ENCODE measurements around the gene ESYT1. TPM values are rescaled to one million over a fixed set of nuclear protein-coding genes. Genes with fewer than 3 reads are reported as not detected.

Gene ESYT1
- total RNA-seq, 1 experiment from 2014 or later = 127 TPM

GRCh38 chr12:56160894-56161689 is 33.0 kb downstream of the ESYT1 start:
- H3K27me3 ChIP-seq (ENCODE audit: control insufficient read depth, insufficient read depth, low read length) = no peaks in the 10 kb centered on the region
- peaks cover 48% of the 10 kb centered on the region for H3K36me3 ChIP-seq (replicated peaks; ENCODE audit: control insufficient read depth, insufficient read depth, low read length)
- no peak overlapping the region for H3K4me3 ChIP-seq (ENCODE audit: insufficient read depth, low read depth, low read length)
- DNase-seq = no peak

- H3K4me3 ChIP-seq (ENCODE audit: insufficient read depth, low read depth, low read length) = no peak overlapping the region
- DNase-seq = no peak
Observed at GRCh38 chr12:56161690-56162351, 33.8 kb downstream of the ESYT1 start.

GRCh38 chr12:56162468-56163290 is 34.6 kb downstream of the ESYT1 start:
- Histone ChIP-seq H3K36me3 (replicated peaks; ENCODE audit: control insufficient read depth, insufficient read depth, low read length) (peaks cover 52% of the 10 kb centered on the region), H3K27me3 (ENCODE audit: control insufficient read depth, insufficient read depth, low read length) (no peaks in the 10 kb centered on the region), H3K4me3 (ENCODE audit: insufficient read depth, low read depth, low read length) (no peak overlapping the region)
- peak; percentile 52 for DNase-seq

More at GRCh38 chr12:56161690-56162351, 33.8 kb downstream of the ESYT1 start:
- H3K36me3 ChIP-seq (replicated peaks; ENCODE audit: control insufficient read depth, insufficient read depth, low read length) = peaks cover 48% of the 10 kb centered on the region
- H3K27me3 ChIP-seq (ENCODE audit: control insufficient read depth, insufficient read depth, low read length) = no peaks in the 10 kb centered on the region

GRCh38 chr12:56163533-56164344 is 35.7 kb downstream of the ESYT1 start:
- Histone ChIP-seq H3K4me3 (ENCODE audit: insufficient read depth, low read depth, low read length) (no peak overlapping the region), H3K27me3 (ENCODE audit: control insufficient read depth, insufficient read depth, low read length) (no peaks in the 10 kb centered on the region), H3K36me3 (replicated peaks; ENCODE audit: control insufficient read depth, insufficient read depth, low read length) (peaks cover 56% of the 10 kb centered on the region)
- peak; percentile 66 for DNase-seq

GRCh38 chr12:56164345-56164729 is 36.3 kb downstream of the ESYT1 start:
- no peak overlapping the region for H3K4me3 ChIP-seq (ENCODE audit: insufficient read depth, low read depth, low read length)
- H3K27me3 ChIP-seq (ENCODE audit: control insufficient read depth, insufficient read depth, low read length) = no peaks in the 10 kb centered on the region
- H3K36me3 ChIP-seq (replicated peaks; ENCODE audit: control insufficient read depth, insufficient read depth, low read length) = peaks cover 56% of the 10 kb centered on the region
- DNase-seq = no peak

- no peak for DNase-seq
- H3K4me3 ChIP-seq (ENCODE audit: insufficient read depth, low read depth, low read length) = no peak overlapping the region
- H3K36me3 ChIP-seq (replicated peaks; ENCODE audit: control insufficient read depth, insufficient read depth, low read length) = peaks cover 55% of the 10 kb centered on the region
- no peaks in the 10 kb centered on the region for H3K27me3 ChIP-seq (ENCODE audit: control insufficient read depth, insufficient read depth, low read length)
Observed at GRCh38 chr12:56165369-56165768, 37.3 kb downstream of the ESYT1 start.

GRCh38 chr12:56169229-56169759 is 41.2 kb downstream of the ESYT1 start:
- no peak for DNase-seq
- H3K4me3 ChIP-seq (ENCODE audit: insufficient read depth, low read depth, low read length) = no peak overlapping the region
- peaks cover 61% of the 10 kb centered on the region for H3K36me3 ChIP-seq (replicated peaks; ENCODE audit: control insufficient read depth, insufficient read depth, low read length)
- no peaks in the 10 kb centered on the region for H3K27me3 ChIP-seq (ENCODE audit: control insufficient read depth, insufficient read depth, low read length)

- H3K4me3 ChIP-seq (ENCODE audit: insufficient read depth, low read depth, low read length) = no peak overlapping the region
- H3K36me3 ChIP-seq (replicated peaks; ENCODE audit: control insufficient read depth, insufficient read depth, low read length) = peaks cover 55% of the 10 kb centered on the region
- no peak for DNase-seq
- H3K27me3 ChIP-seq (ENCODE audit: control insufficient read depth, insufficient read depth, low read length) = no peaks in the 10 kb centered on the region
Observed at GRCh38 chr12:56172839-56173238, 44.8 kb downstream of the ESYT1 start.

GRCh38 chr12:56178347-56178746 is 50.3 kb downstream of the ESYT1 start:
- no peak for DNase-seq
- Histone ChIP-seq H3K4me3 (ENCODE audit: insufficient read depth, low read depth, low read length) (no peak overlapping the region), H3K27me3 (ENCODE audit: control insufficient read depth, insufficient read depth, low read length) (no peaks in the 10 kb centered on the region), H3K36me3 (replicated peaks; ENCODE audit: control insufficient read depth, insufficient read depth, low read length) (peaks cover 41% of the 10 kb centered on the region)

GRCh38 chr12:56186957-56187356 is 58.9 kb downstream of the ESYT1 start:
- Histone ChIP-seq H3K4me3 (ENCODE audit: insufficient read depth, low read depth, low read length) (no peak overlapping the region), H3K27me3 (ENCODE audit: control insufficient read depth, insufficient read depth, low read length) (no peaks in the 10 kb centered on the region; the same call in 1 of the 2 replicates), H3K36me3 (replicated peaks; ENCODE audit: control insufficient read depth, insufficient read depth, low read length) (peaks cover 27% of the 10 kb centered on the region)
- no peak for DNase-seq

GRCh38 chr12:56188131-56188777 is 60.2 kb downstream of the ESYT1 start:
- H3K27me3 ChIP-seq (ENCODE audit: control insufficient read depth, insufficient read depth, low read length) = no peaks in the 10 kb centered on the region; the same call in 1 of the 2 replicates
- DNase-seq = no peak

GRCh38 chr12:56188778-56189098 is 60.7 kb downstream of the ESYT1 start:
- DNase-seq = no peak
- Histone ChIP-seq H3K27me3 (ENCODE audit: control insufficient read depth, insufficient read depth, low read length) (no peaks in the 10 kb centered on the region; the same call in 1 of the 2 replicates), H3K4me3 (ENCODE audit: insufficient read depth, low read depth, low read length) (peak overlapping the region; percentile 80), H3K36me3 (replicated peaks; ENCODE audit: control insufficient read depth, insufficient read depth, low read length) (peaks cover 20% of the 10 kb centered on the region)

More at GRCh38 chr12:56188131-56188777, 60.2 kb downstream of the ESYT1 start:
- Histone ChIP-seq H3K36me3 (replicated peaks; ENCODE audit: control insufficient read depth, insufficient read depth, low read length) (peaks cover 23% of the 10 kb centered on the region), H3K4me3 (ENCODE audit: insufficient read depth, low read depth, low read length) (peak overlapping the region; percentile 80)

- peak within 1 kb of the TSS; percentile 95 for H3K4me3 ChIP-seq (ENCODE audit: insufficient read depth, low read depth, low read length)
- DNase-seq = peak; percentile 99
Observed at GRCh38 chr12:56189099-56189917, 61.2 kb downstream of the ESYT1 start, which contains the start of gene SMARCC2. Gene SMARCC2 (minus strand): TSS chr12:56189483. CDS start chr12:56189461, 22 bp downstream.

More at GRCh38 chr12:56189099-56189917, 61.2 kb downstream of the ESYT1 start, which contains the start of gene SMARCC2:
- peaks cover 14% of the 10 kb centered on the region for H3K36me3 ChIP-seq (replicated peaks; ENCODE audit: control insufficient read depth, insufficient read depth, low read length)
- H3K27me3 ChIP-seq (ENCODE audit: control insufficient read depth, insufficient read depth, low read length) = no peaks in the 10 kb centered on the region; the same call in 1 of the 2 replicates
